Activated T-cell treated with anti-CD3 and anti-CD28 coated beads, Interleukin-2, amount 50 U/mL, for 24 hours (primary cell): ENCODE data around the gene SDCBP2.

Source experiments
- DNase-seq: peaks from one replicate; pipeline ENCODE4 v3.0.0-alpha.2; 2020
- H3K27ac Mint-ChIP-seq: 2 replicates; pipeline ENCODE4 v1.8.0; 2020; ENCODE audit warnings: mild to moderate bottlenecking, mixed read lengths
- H3K27me3 Mint-ChIP-seq: 2 replicates; pipeline ENCODE4 v1.8.0; 2020; ENCODE audit warnings: mixed read lengths
- H3K36me3 Mint-ChIP-seq: 2 replicates; pipeline ENCODE4 v1.8.0; 2020; ENCODE audit warnings: low read depth, mixed read lengths
- H3K4me1 Mint-ChIP-seq: 2 replicates; pipeline ENCODE4 v1.8.0; 2020; ENCODE audit warnings: low read depth, mixed read lengths
- H3K4me3 Mint-ChIP-seq: 2 replicates; pipeline ENCODE4 v1.8.0; 2020; ENCODE audit warnings: mild to moderate bottlenecking, moderate library complexity, mixed read lengths
- H3K9me3 Mint-ChIP-seq: 2 replicates; pipeline ENCODE4 v1.8.0; 2020; ENCODE audit warnings: mixed read lengths

The SDCBP2 gene

GRCh38 chr20:1263853-1264252 lies 65.1 kb downstream of the SDCBP2 start:
- Mint-ChIP-seq H3K27ac (no peak overlapping the region), H3K36me3 (peaks cover 2% of the 10 kb centered on the region), H3K4me1 (peaks cover 48% of the 10 kb centered on the region), H3K9me3 (no peaks in the 10 kb centered on the region), H3K27me3 (peaks cover 2% of the 10 kb centered on the region), H3K4me3 (no peak overlapping the region)
- DNase-seq = no peak
